IPS-18a (cell line): ENCODE results near the gene NIPAL3.
"Not testable (repeated sequence)": the region's sequence is repeated elsewhere in the genome, so short reads cannot be mapped to it uniquely, and the experiment has no call there.

Source experiments
- H3K27ac ChIP-seq: one replicate; pipeline ENCODE4 v1.5.1; 2013; ENCODE audit warnings: low read length
- H3K27me3 ChIP-seq: one replicate; pipeline ENCODE4 v1.6.1; 2013; ENCODE audit warnings: mild to moderate bottlenecking, low read length; ENCODE audit not compliant: control insufficient read depth, insufficient read depth
- H3K36me3 ChIP-seq: one replicate; pipeline ENCODE4 v1.6.1; 2013; ENCODE audit warnings: low read depth, low read length; ENCODE audit not compliant: control insufficient read depth
- H3K4me1 ChIP-seq: one replicate; pipeline ENCODE4 v1.6.1; 2013; ENCODE audit warnings: low read depth, low read length; ENCODE audit not compliant: control insufficient read depth
- H3K4me3 ChIP-seq: one replicate; pipeline ENCODE4 v1.5.1; 2013; ENCODE audit warnings: low read length
- H3K9ac ChIP-seq: one replicate; pipeline ENCODE4 v1.6.1; 2013; ENCODE audit warnings: mild to moderate bottlenecking, low read length, moderate library complexity
- H3K9me3 ChIP-seq: one replicate; pipeline ENCODE4 v1.6.1; 2013; ENCODE audit warnings: low read depth, low read length; ENCODE audit not compliant: control insufficient read depth

Gene NIPAL3

GRCh38 chr1:24484199-24484598 is 68.6 kb downstream of the NIPAL3 start:
- Histone ChIP-seq H3K27ac (no peak overlapping the region), H3K9me3 (no peaks in the 10 kb centered on the region), H3K4me1 (peaks cover 7% of the 10 kb centered on the region), H3K36me3 (no peaks in the 10 kb centered on the region), H3K4me3 (no peak overlapping the region), H3K27me3 (no peaks in the 10 kb centered on the region), H3K9ac (no peak overlapping the region)

- Histone ChIP-seq H3K9ac (no peak overlapping the region), H3K27me3 (no peaks in the 10 kb centered on the region), H3K36me3 (no peaks in the 10 kb centered on the region), H3K4me1 (peaks cover under 1% of the 10 kb centered on the region), H3K27ac (no peak overlapping the region), H3K9me3 (peaks cover 3% of the 10 kb centered on the region), H3K4me3 (no peak overlapping the region)
These were observed 70.9 kb downstream of the NIPAL3 start for GRCh38 chr1:24486331-24487065.

- no peaks in the 10 kb centered on the region for H3K36me3 ChIP-seq
- H3K4me1 ChIP-seq = no peaks in the 10 kb centered on the region
- no peaks in the 10 kb centered on the region for H3K27me3 ChIP-seq
- peaks cover 3% of the 10 kb centered on the region for H3K9me3 ChIP-seq
- no peak overlapping the region for H3K27ac ChIP-seq
- H3K4me3 ChIP-seq = no peak overlapping the region
- no peak overlapping the region for H3K9ac ChIP-seq
These were observed 71.9 kb downstream of the NIPAL3 start for GRCh38 chr1:24487455-24487854.

GRCh38 chr1:24488159-24488558 is 72.6 kb downstream of the NIPAL3 start:
- not testable (repeated sequence) for H3K4me1 ChIP-seq, H3K4me3 ChIP-seq, H3K9ac ChIP-seq, H3K9me3 ChIP-seq, H3K27me3 ChIP-seq, H3K36me3 ChIP-seq, H3K27ac ChIP-seq

GRCh38 chr1:24489674-24490073 is 74.1 kb downstream of the NIPAL3 start:
- Histone ChIP-seq H3K4me3 (no peak overlapping the region), H3K9ac (no peak overlapping the region), H3K27me3 (no peaks in the 10 kb centered on the region), H3K9me3 (peaks cover 3% of the 10 kb centered on the region), H3K4me1 (no peaks in the 10 kb centered on the region), H3K36me3 (no peaks in the 10 kb centered on the region), H3K27ac (no peak overlapping the region)

GRCh38 chr1:24490101-24490781 is 74.6 kb downstream of the NIPAL3 start:
- no peaks in the 10 kb centered on the region for H3K4me1 ChIP-seq
- peaks cover 3% of the 10 kb centered on the region for H3K9me3 ChIP-seq
- no peaks in the 10 kb centered on the region for H3K27me3 ChIP-seq
- H3K36me3 ChIP-seq = no peaks in the 10 kb centered on the region
- H3K9ac ChIP-seq = no peak overlapping the region
- no peak overlapping the region for H3K4me3 ChIP-seq
- no peak overlapping the region for H3K27ac ChIP-seq

GRCh38 chr1:24491577-24492360 is 76.2 kb downstream of the NIPAL3 start:
- no peaks in the 10 kb centered on the region for H3K27me3 ChIP-seq
- H3K36me3 ChIP-seq = no peaks in the 10 kb centered on the region
- H3K9me3 ChIP-seq = peaks cover 3% of the 10 kb centered on the region
- H3K4me3 ChIP-seq = no peak overlapping the region
- H3K9ac ChIP-seq = no peak overlapping the region
- no peak overlapping the region for H3K27ac ChIP-seq
- no peaks in the 10 kb centered on the region for H3K4me1 ChIP-seq

- H3K36me3 ChIP-seq, H3K9ac ChIP-seq, H3K27me3 ChIP-seq, H3K4me1 ChIP-seq, H3K4me3 ChIP-seq, H3K27ac ChIP-seq, H3K9me3 ChIP-seq: not testable (repeated sequence)
These were observed 77.3 kb downstream of the NIPAL3 start for GRCh38 chr1:24492935-24493334.

GRCh38 chr1:24493785-24494184 is 78.2 kb downstream of the NIPAL3 start:
- H3K36me3 ChIP-seq = no peaks in the 10 kb centered on the region
- no peak overlapping the region for H3K4me3 ChIP-seq
- no peak overlapping the region for H3K9ac ChIP-seq
- no peaks in the 10 kb centered on the region for H3K4me1 ChIP-seq
- H3K27ac ChIP-seq = no peak overlapping the region
- no peaks in the 10 kb centered on the region for H3K27me3 ChIP-seq
- H3K9me3 ChIP-seq = peaks cover 3% of the 10 kb centered on the region

- Histone ChIP-seq H3K27ac (no peak overlapping the region), H3K9ac (no peak overlapping the region), H3K27me3 (peaks cover 13% of the 10 kb centered on the region), H3K4me3 (no peak overlapping the region), H3K4me1 (peaks cover under 1% of the 10 kb centered on the region), H3K9me3 (no peaks in the 10 kb centered on the region), H3K36me3 (no peaks in the 10 kb centered on the region)
These were observed 83.0 kb downstream of the NIPAL3 start for GRCh38 chr1:24498589-24498988.

- H3K36me3 ChIP-seq = no peaks in the 10 kb centered on the region
- no peak overlapping the region for H3K9ac ChIP-seq
- H3K27me3 ChIP-seq = peaks cover 27% of the 10 kb centered on the region
- no peaks in the 10 kb centered on the region for H3K9me3 ChIP-seq
- H3K4me3 ChIP-seq = no peak overlapping the region
- H3K27ac ChIP-seq = no peak overlapping the region
- H3K4me1 ChIP-seq = peaks cover 5% of the 10 kb centered on the region
These were observed 84.9 kb downstream of the NIPAL3 start for GRCh38 chr1:24500448-24501048.
